HEK293 (cell line): Measurements from ENCODE around the gene TRABD2A.
A peak's percentile ranks its signal among the peaks of the same experiment; 100 is the strongest.

ENCODE experiments used
- EGR2 ChIP-seq: fragments of 450-650 bp; formaldehyde crosslinking; IDR thresholded peaks from 2 replicates; pipeline ENCODE4 v1.5.1; 2016; ENCODE audit warnings: low read depth, missing biosample characterization, missing genetic modification characterization
- GFI1B ChIP-seq: fragments of 450-650 bp; formaldehyde crosslinking; IDR thresholded peaks from 2 replicates; pipeline ENCODE4 v1.5.1; 2016; ENCODE audit warnings: missing biosample characterization, missing genetic modification characterization
- GLIS2 ChIP-seq: fragments of 450-650 bp; formaldehyde crosslinking; IDR thresholded peaks from 2 replicates; pipeline ENCODE4 v1.5.1; 2016; ENCODE audit warnings: missing biosample characterization, missing genetic modification characterization
- OVOL3 ChIP-seq: fragments of 450-650 bp; formaldehyde crosslinking; IDR thresholded peaks from 2 replicates; pipeline ENCODE4 v1.5.1; 2016; ENCODE audit warnings: missing biosample characterization, missing genetic modification characterization
- PRDM10 ChIP-seq: fragments of 450-650 bp; formaldehyde crosslinking; IDR thresholded peaks from 2 replicates; pipeline ENCODE4 v1.5.1; 2016; ENCODE audit warnings: missing biosample characterization, missing genetic modification characterization
- SCRT1 ChIP-seq: fragments of 450-650 bp; formaldehyde crosslinking; IDR thresholded peaks from 2 replicates; pipeline ENCODE4 v1.5.1; 2016; ENCODE audit warnings: missing biosample characterization, missing genetic modification characterization, borderline replicate concordance
- SP3 ChIP-seq: fragments of 450-650 bp; formaldehyde crosslinking; IDR thresholded peaks from 2 replicates; pipeline ENCODE4 v1.5.1; 2016; ENCODE audit warnings: missing biosample characterization, missing genetic modification characterization
- ZBTB11 ChIP-seq: fragments of 450-650 bp; formaldehyde crosslinking; conservative IDR thresholded peaks from 2 replicates; pipeline ENCODE4 v1.5.1; 2016; ENCODE audit warnings: low read depth, missing biosample characterization, missing genetic modification characterization
- ZFP3 ChIP-seq: fragments of 450-650 bp; formaldehyde crosslinking; IDR thresholded peaks from 2 replicates; pipeline ENCODE4 v1.5.1; 2016; ENCODE audit warnings: low read depth, missing biosample characterization, missing genetic modification characterization
- ZFP37 ChIP-seq: fragments of 450-650 bp; formaldehyde crosslinking; IDR thresholded peaks from 2 replicates; pipeline ENCODE4 v1.5.1; 2016; ENCODE audit warnings: missing biosample characterization, missing genetic modification characterization
- ZFP41 ChIP-seq: fragments of 450-650 bp; formaldehyde crosslinking; IDR thresholded peaks from 2 replicates; pipeline ENCODE4 v1.5.1; 2016; ENCODE audit warnings: missing biosample characterization, missing genetic modification characterization, borderline replicate concordance
- ZFP69B ChIP-seq: fragments of 450-650 bp; formaldehyde crosslinking; IDR thresholded peaks from 2 replicates; pipeline ENCODE4 v1.5.1; 2016; ENCODE audit warnings: missing biosample characterization, missing genetic modification characterization
- ZNF114 ChIP-seq: fragments of 450-650 bp; formaldehyde crosslinking; IDR thresholded peaks from 2 replicates; pipeline ENCODE4 v1.5.0; 2017; ENCODE audit warnings: missing biosample characterization, missing genetic modification characterization
- ZNF174 ChIP-seq: fragments of 450-650 bp; formaldehyde crosslinking; IDR thresholded peaks from 2 replicates; pipeline ENCODE4 v1.5.0; 2017; ENCODE audit warnings: missing biosample characterization, mild to moderate bottlenecking, missing genetic modification characterization
- ZNF19 ChIP-seq: fragments of 450-650 bp; formaldehyde crosslinking; IDR thresholded peaks from 2 replicates; pipeline ENCODE4; 2016; ENCODE audit warnings: missing biosample characterization, missing genetic modification characterization, low read depth
- ZNF248 ChIP-seq: fragments of 450-650 bp; formaldehyde crosslinking; IDR thresholded peaks from 2 replicates; pipeline ENCODE4 v1.5.1; 2017; ENCODE audit warnings: missing biosample characterization, missing genetic modification characterization
- ZNF266 ChIP-seq: fragments of 450-650 bp; formaldehyde crosslinking; IDR thresholded peaks from 2 replicates; pipeline ENCODE4 v1.5.1; 2016; ENCODE audit warnings: missing biosample characterization, missing genetic modification characterization, low read depth
- ZNF274 ChIP-seq, 2 experiments: fragments of 200-500 bp in 1 of 2; fragments of 450-650 bp in 1 of 2; sonication (Bioruptor generic) in 1 of 2; formaldehyde crosslinking in 1 of 2; IDR thresholded peaks; 2 replicates each; pipeline versions ENCODE4 v1.5.1 to v1.6.1; 2014 to 2016; ENCODE audit warnings: borderline replicate concordance in 1 of 2, inconsistent platforms in 1 of 2, low read length in 1 of 2, missing biosample characterization in 1 of 2, missing genetic modification characterization in 1 of 2
- ZNF37A ChIP-seq: fragments of 450-650 bp; IDR thresholded peaks from 2 replicates; pipeline ENCODE4 v1.5.1; 2018; ENCODE audit warnings: missing biosample characterization, missing genetic modification characterization
- ZNF423 ChIP-seq: fragments of 450-650 bp; formaldehyde crosslinking; IDR thresholded peaks from 2 replicates; pipeline ENCODE4 v1.5.1; 2016; ENCODE audit warnings: missing biosample characterization, missing genetic modification characterization
- ZNF433 ChIP-seq: fragments of 450-650 bp; formaldehyde crosslinking; IDR thresholded peaks from 2 replicates; pipeline ENCODE4 v1.5.1; 2016; ENCODE audit warnings: missing biosample characterization, missing genetic modification characterization, low read depth
- ZNF449 ChIP-seq: fragments of 450-650 bp; formaldehyde crosslinking; IDR thresholded peaks from 2 replicates; pipeline ENCODE4 v1.5.1; 2017; ENCODE audit warnings: missing biosample characterization, mild to moderate bottlenecking, missing genetic modification characterization, moderate library complexity
- ZNF48 ChIP-seq: fragments of 450-650 bp; formaldehyde crosslinking; IDR thresholded peaks from 2 replicates; pipeline ENCODE4 v1.5.1; 2016; ENCODE audit warnings: missing biosample characterization, missing genetic modification characterization
- ZNF488 ChIP-seq: fragments of 450-650 bp; formaldehyde crosslinking; IDR thresholded peaks from 2 replicates; pipeline ENCODE4 v1.5.1; 2016; ENCODE audit warnings: missing biosample characterization, missing genetic modification characterization
- ZNF521 ChIP-seq: fragments of 450-650 bp; formaldehyde crosslinking; IDR thresholded peaks from 2 replicates; pipeline ENCODE4 v1.5.1; 2017; ENCODE audit warnings: missing biosample characterization, mild to moderate bottlenecking, missing genetic modification characterization
- ZNF549 ChIP-seq: fragments of 450-650 bp; IDR thresholded peaks from 2 replicates; pipeline ENCODE4 v1.5.1; 2018; ENCODE audit warnings: missing biosample characterization, missing genetic modification characterization, mild to moderate bottlenecking, inconsistent platforms, moderate library complexity
- ZNF580 ChIP-seq: fragments of 450-650 bp; formaldehyde crosslinking; IDR thresholded peaks from 2 replicates; pipeline ENCODE4 v1.5.1; 2016; ENCODE audit warnings: missing biosample characterization, missing genetic modification characterization
- ZNF639 ChIP-seq: fragments of 450-650 bp; formaldehyde crosslinking; IDR thresholded peaks from 2 replicates; pipeline ENCODE4 v1.5.1; 2016; ENCODE audit warnings: missing biosample characterization, missing genetic modification characterization
- ZNF785 ChIP-seq: fragments of 450-650 bp; formaldehyde crosslinking; IDR thresholded peaks from 2 replicates; pipeline ENCODE4 v1.5.1; 2016; ENCODE audit warnings: missing biosample characterization, missing genetic modification characterization

TRABD2A gene

GRCh38 chr2:84925724-84926376 lies 45.0 kb upstream of the TRABD2A start (continued):
- TF ChIP-seq PRDM10 (tag by site-specific recombination) (peak; percentile 54), ZNF488 (tag by site-specific recombination) (no peak), ZNF433 (tag by site-specific recombination) (no peak), GLIS2 (0 out of 2 replicates have a peak, but pooled peaks have one; percentile 15), ZNF521 (tag by site-specific recombination) (no peak), ZNF48 (tag by site-specific recombination) (no peak), ZNF266 (tag by site-specific recombination) (no peak), GFI1B (tag by site-specific recombination) (no peak), SP3 (tag by site-specific recombination) (peak; percentile 92), ZNF580 (tag by site-specific recombination) (no peak), EGR2 (tag by site-specific recombination) (no peak), SCRT1 (tag by site-specific recombination) (no peak), ZNF114 (tag by site-specific recombination) (no peak), ZBTB11 (tag by site-specific recombination) (no peak), ZNF174 (no peak), ZNF549 (tag by site-specific recombination) (no peak), ZFP69B (tag by site-specific recombination) (peak; percentile 31; the same call in 1 of the 2 replicates), ZNF423 (tag by site-specific recombination) (peak; percentile 73), ZNF19 (no peak), ZNF37A (no peak), ZNF248 (tag by site-specific recombination) (no peak), OVOL3 (tag by site-specific recombination) (no peak), ZFP37 (tag by site-specific recombination) (peak; percentile 90), ZFP3 (tag by site-specific recombination) (no peak), ZNF274 (IDR thresholded peaks at IDR 0.05; ENCODE audit: low read length) (no peak), ZNF274 (tag by site-specific recombination; IDR thresholded peaks at IDR 0.05; ENCODE audit: borderline replicate concordance) (no peak), ZNF449 (tag by site-specific recombination) (no peak), ZNF785 (tag by site-specific recombination) (no peak), ZFP41 (tag by site-specific recombination) (no peak), ZNF639 (tag by site-specific recombination) (no peak; the same call in 1 of the 2 replicates)
